DMS153 treated with DMSO at 0.1 percent for 48 hours (cell line): ENCODE results near the gene GPRASP3.

Experiments used
- DNase-seq: peaks from one replicate; lab custom pipeline; 2025; ENCODE audit not compliant: unreplicated experiment; lab: John Stamatoyannopoulos, UW

Gene GPRASP3

DNA sequence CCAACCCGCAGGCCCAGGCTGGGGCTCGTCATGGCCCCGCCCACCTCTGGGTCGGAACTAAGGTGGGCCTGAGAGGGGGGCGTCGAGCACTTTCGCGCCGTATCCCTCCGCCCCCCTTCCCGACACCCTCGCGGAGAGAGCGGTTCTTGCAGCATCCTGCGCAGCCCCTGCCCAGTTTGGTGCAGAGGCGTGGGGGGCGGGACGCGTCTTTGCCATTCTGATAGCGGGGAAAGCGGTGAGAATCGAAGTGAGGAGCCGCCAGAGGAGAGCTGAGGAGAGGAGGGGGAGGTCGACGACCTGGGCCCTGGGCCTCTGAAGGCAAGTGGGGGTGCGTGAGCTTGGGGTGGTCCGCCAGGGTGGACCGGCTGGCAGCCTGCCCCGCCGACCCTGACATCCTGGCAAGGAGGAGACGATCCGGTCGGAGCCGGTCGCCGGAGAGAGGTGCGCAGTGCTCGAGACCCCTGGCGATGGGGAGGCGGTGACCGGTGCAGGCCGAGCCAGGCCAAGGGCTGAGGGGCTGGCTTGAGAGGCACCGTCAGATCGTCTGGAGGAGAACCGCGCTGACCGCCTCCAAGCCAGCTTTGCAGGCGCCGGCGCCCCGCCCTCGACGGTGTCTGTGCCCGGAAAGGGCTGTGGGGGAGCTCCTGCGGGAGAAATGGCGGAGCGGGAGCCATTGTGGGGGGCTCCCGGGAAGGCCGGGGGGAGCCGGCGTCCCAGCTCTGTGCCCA, 25.5 kb downstream of the GPRASP3 start:
- no peak for DNase-seq

DNA sequence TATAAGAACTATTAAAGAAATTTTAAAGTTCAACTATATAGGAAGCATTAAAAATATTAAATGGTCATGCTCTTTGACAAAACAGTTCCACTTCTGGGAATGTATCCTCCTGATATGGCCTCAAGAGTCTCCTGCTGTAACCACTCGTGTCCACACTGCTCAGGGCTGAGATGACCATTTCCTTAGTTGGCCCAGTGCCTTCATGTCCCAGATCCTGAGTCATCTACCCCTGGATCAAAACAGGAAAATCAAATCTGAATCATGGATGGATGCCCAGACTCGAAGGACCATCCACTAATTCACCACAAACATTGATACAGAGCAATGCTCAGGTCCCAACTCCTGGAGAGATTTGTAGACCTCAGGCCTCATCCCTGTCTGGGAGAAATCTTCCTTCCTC, 44.7 kb downstream of the GPRASP3 start:
- DNase-seq, result no peak

DNA sequence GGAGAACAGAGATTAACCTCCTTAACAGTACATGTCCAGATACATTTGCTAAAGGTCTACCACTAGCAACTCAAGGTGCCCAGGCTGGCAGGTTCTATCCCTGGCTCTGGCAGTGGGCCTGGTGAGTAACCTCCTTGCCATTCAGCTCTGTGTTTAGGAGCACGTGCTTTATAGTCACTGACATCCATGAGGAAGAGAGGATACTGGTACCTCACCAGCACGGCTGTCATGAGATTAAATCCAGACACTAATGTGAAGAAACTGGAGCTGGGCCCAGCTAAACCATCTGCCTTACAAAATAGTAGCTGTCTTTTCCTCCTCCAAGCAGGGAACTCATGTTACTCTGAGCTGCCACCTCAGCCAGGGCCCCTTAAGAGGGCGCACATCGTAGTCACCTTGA, 45.3 kb downstream of the GPRASP3 start:
- no peak for DNase-seq

DNA sequence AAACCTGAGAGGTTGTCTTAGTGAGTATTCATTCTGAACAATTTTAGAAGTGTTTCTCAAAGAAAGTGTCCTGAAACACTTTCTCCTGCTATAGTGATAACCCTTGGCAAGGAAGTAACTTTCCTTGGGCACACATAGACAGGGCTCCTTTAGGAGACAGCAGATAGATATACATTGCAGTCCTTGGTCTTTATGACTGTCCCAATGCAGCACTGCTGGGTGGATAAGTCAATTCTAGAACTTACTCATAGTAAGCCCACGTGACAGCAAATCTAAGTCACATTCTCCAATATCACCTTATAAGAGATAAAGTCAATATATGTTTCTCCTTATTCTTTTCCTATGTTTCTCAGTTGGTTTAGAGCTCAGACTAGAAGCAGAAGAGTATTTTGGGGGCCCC, 46.7 kb downstream of the GPRASP3 start:
- no peak for DNase-seq

DNA sequence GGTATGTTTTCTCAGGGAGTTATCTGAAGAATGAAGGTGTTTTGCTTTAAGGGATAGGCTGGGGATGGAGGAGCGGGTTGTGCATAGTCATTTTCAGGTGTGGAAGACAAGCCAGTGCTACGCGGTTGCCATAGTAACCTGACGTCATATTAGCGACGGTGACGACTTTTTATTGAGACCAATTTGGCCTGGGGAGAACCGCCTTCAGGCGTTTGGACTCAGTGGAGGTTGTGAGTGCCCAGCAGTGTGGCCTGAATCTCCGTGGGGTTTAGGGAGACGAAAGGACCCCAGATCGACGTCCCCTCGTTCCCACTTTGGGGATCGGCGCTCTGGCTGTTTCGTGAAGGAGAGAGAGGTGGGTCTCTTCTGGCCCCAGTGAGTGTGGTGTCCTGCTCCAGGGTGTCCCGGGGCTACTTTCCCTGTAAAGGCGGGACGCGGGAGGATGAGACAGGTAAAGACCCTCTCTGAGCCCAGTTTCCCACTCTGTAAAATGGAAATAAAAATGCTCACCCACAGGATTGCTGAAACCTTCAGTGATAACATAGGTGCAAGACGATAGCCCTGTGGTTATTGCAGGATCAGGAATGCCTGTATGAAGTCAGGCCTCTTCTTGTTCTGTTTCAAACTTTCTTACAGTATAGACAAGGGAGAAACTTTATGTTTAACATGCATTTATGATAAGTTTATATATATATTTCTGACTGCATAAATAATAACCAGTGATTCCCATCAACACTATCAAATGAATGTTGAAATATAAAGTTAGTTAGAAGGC, 48.6 kb downstream of the GPRASP3 start:
- peak; percentile 40 for DNase-seq
